GM23338 (cell line): ENCODE data around the gene ONECUT1. TPM values are rescaled to one million over a fixed set of nuclear protein-coding genes. Genes with fewer than 3 reads are reported as not detected.
"Not testable (repeated sequence)": the region's sequence is repeated elsewhere in the genome, so short reads cannot be mapped to it uniquely, and the experiment has no call there.

Experiments used
- ATAC-seq: fragments of 200-7000 bp; cut with Tn5 transposase; 3 replicates; pipeline ENCODE4 v1.9.1; 2020
- DNase-seq: peaks from one replicate; pipeline ENCODE4 v3.0.0-alpha.2; 2015; ENCODE audit warnings: low spot score
- H2AFZ ChIP-seq: fragments of 200-600 bp; sonication (generic); 2 replicates; pipeline ENCODE4 v1.8.0; 2016; ENCODE audit warnings: antibody characterized with exemption, mild to moderate bottlenecking, moderate library complexity
- H3F3A ChIP-seq: fragments of 200-600 bp; sonication (generic); replicated peaks from 2 replicates; pipeline ENCODE4 v1.8.0; 2017; ENCODE audit warnings: antibody characterized with exemption, mixed run types, low read depth
- H3K27ac ChIP-seq: fragments of 200-600 bp; sonication (generic); 2 replicates; pipeline ENCODE4 v1.6.1; 2016; ENCODE audit warnings: low read depth
- H3K27me3 ChIP-seq: fragments of 200-600 bp; sonication (generic); 2 replicates; pipeline ENCODE4 v1.8.0; 2016; ENCODE audit warnings: mild to moderate bottlenecking, mixed run types, moderate library complexity; ENCODE audit not compliant: insufficient read depth
- H3K36me3 ChIP-seq: fragments of 200-600 bp; sonication (generic); 2 replicates; pipeline ENCODE4 v1.8.0; 2016; ENCODE audit warnings: mild to moderate bottlenecking; ENCODE audit not compliant: insufficient read depth
- H3K4me1 ChIP-seq: fragments of 200-600 bp; sonication (generic); 2 replicates; pipeline ENCODE4 v1.8.0; 2016; ENCODE audit warnings: mild to moderate bottlenecking, moderate library complexity; ENCODE audit not compliant: insufficient read depth
- H3K4me2 ChIP-seq: fragments of 200-600 bp; sonication (generic); 2 replicates; pipeline ENCODE4 v1.7.1; 2017; ENCODE audit warnings: mixed run types
- H3K4me3 ChIP-seq: fragments of 200-600 bp; sonication (generic); 2 replicates; pipeline ENCODE4 v1.6.1; 2016; ENCODE audit warnings: mixed run types
- H3K79me2 ChIP-seq: fragments of 200-600 bp; sonication (generic); replicated peaks from 2 replicates; pipeline ENCODE4 v1.8.0; 2017; ENCODE audit warnings: mild to moderate bottlenecking; ENCODE audit not compliant: insufficient read depth
- H3K9me2 ChIP-seq: fragments of 200-600 bp; sonication (generic); 2 replicates; pipeline ENCODE4 v1.8.0; 2017; ENCODE audit not compliant: insufficient read depth
- H4K20me1 ChIP-seq: fragments of 200-600 bp; sonication (generic); replicated peaks from 2 replicates; pipeline ENCODE4 v1.8.0; 2017; ENCODE audit warnings: mild to moderate bottlenecking; ENCODE audit not compliant: insufficient read depth
- H3K27ac Mint-ChIP-seq: 2 replicates; pipeline ENCODE4 v1.8.0; 2020; ENCODE audit warnings: inconsistent platforms, mild to moderate bottlenecking, moderate library complexity, mixed read lengths
- H3K27me3 Mint-ChIP-seq: 3 replicates; pipeline ENCODE4 v1.8.0; 2022; ENCODE audit warnings: low read depth, mild to moderate bottlenecking, moderate library complexity, mixed read lengths, inconsistent platforms; ENCODE audit not compliant: insufficient read depth, poor library complexity
- H3K36me3 Mint-ChIP-seq: 3 replicates; pipeline ENCODE4 v1.8.0; 2021; ENCODE audit warnings: low read depth, mild to moderate bottlenecking, inconsistent platforms, moderate library complexity, mixed read lengths
- H3K4me1 Mint-ChIP-seq: 3 replicates; pipeline ENCODE4 v1.8.0; 2020; ENCODE audit warnings: mild to moderate bottlenecking, inconsistent platforms, mixed read lengths
- H3K4me3 Mint-ChIP-seq: 3 replicates; pipeline ENCODE4 v1.8.0; 2021; ENCODE audit warnings: moderate library complexity, mild to moderate bottlenecking, inconsistent platforms, mixed read lengths
- H3K9me3 Mint-ChIP-seq: 3 replicates; pipeline ENCODE4 v1.8.0; 2020; ENCODE audit warnings: moderate library complexity, mild to moderate bottlenecking, inconsistent platforms, mixed read lengths
- CREB1 ChIP-seq: fragments of 250-450 bp; sonication (Bioruptor Pico); IDR thresholded peaks from 2 replicates; pipeline ENCODE4 v1.5.0; 2020; ENCODE audit warnings: low read depth, mild to moderate bottlenecking, moderate library complexity
- JUNB ChIP-seq: IDR thresholded peaks from one replicate; pipeline ENCODE4 v1.6.1; 2016; ENCODE audit warnings: antibody characterized with exemption; ENCODE audit not compliant: unreplicated experiment
- NANOG ChIP-seq: IDR thresholded peaks from 2 replicates; pipeline ENCODE4 v1.6.1; 2016; ENCODE audit warnings: antibody characterized with exemption, borderline replicate concordance
- REST ChIP-seq: IDR thresholded peaks from one replicate; pipeline ENCODE4 v1.6.1; 2018; ENCODE audit warnings: antibody characterized with exemption; ENCODE audit not compliant: unreplicated experiment
- STAT1 ChIP-seq: IDR thresholded peaks from one replicate; pipeline ENCODE4 v1.6.1; 2016; ENCODE audit warnings: antibody characterized with exemption; ENCODE audit not compliant: unreplicated experiment
- ZNF114 ChIP-seq: fragments of 250-450 bp; sonication (Bioruptor Pico); IDR thresholded peaks from 2 replicates; pipeline ENCODE4 v1.5.0; 2020; ENCODE audit warnings: mild to moderate bottlenecking, moderate library complexity
- ZNF331 ChIP-seq: fragments of 250-450 bp; sonication (Bioruptor Pico); IDR thresholded peaks from 2 replicates; pipeline ENCODE4 v1.5.0; 2020; ENCODE audit warnings: low read depth, mild to moderate bottlenecking, moderate library complexity
- ZNF462 ChIP-seq: fragments of 250-450 bp; sonication (Bioruptor Pico); IDR thresholded peaks from 2 replicates; pipeline ENCODE4 v1.5.0; 2020; ENCODE audit warnings: mild to moderate bottlenecking, moderate library complexity
- polyA plus RNA-seq: library from polyadenylated mRNA; unstranded; fragments of >200 nt; fragmentation: Nextera tagmentation; extraction: Ambion mirVana; gene quantifications from 2 replicates; pipeline ENCODE4 v1.2.1, GENCODE V29; 2016
- total RNA-seq: library from RNA; depleted of rRNA; stranded (reverse); fragments of >200 nt; shearing (Covaris generic); gene quantifications from 2 replicates; pipeline ENCODE4 v1.2.3, GENCODE V29; 2014
- TF ChIP-seq, protein P1 (sequence below): IDR thresholded peaks from 2 replicates; pipeline ENCODE4 v1.6.1; 2016; ENCODE audit warnings: antibody characterized with exemption

Gene ONECUT1
- total and polyA plus RNA-seq, 2 experiments from 2014 or later, result 4.3 to 9.4 TPM

GRCh38 chr15:52834379-52834778, 44.2 kb upstream of the ONECUT1 start (continued):
- TF ChIP-seq REST, result no peak
- TF ChIP-seq, protein P1, sequence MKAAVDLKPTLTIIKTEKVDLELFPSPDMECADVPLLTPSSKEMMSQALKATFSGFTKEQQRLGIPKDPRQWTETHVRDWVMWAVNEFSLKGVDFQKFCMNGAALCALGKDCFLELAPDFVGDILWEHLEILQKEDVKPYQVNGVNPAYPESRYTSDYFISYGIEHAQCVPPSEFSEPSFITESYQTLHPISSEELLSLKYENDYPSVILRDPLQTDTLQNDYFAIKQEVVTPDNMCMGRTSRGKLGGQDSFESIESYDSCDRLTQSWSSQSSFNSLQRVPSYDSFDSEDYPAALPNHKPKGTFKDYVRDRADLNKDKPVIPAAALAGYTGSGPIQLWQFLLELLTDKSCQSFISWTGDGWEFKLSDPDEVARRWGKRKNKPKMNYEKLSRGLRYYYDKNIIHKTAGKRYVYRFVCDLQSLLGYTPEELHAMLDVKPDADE, result no peak

GRCh38 chr15:52824169-52824942, 34.2 kb upstream of the ONECUT1 start:
- not testable (repeated sequence) for H3K9me2 ChIP-seq, ATAC-seq, H3F3A ChIP-seq, H4K20me1 ChIP-seq, H3K79me2 ChIP-seq, H3K4me3 Mint-ChIP-seq, H3K4me1 ChIP-seq, H3K4me2 ChIP-seq, H3K4me3 ChIP-seq, H3K27me3 Mint-ChIP-seq, H3K27ac Mint-ChIP-seq, DNase-seq, H3K36me3 ChIP-seq, H2AFZ ChIP-seq, H3K27me3 ChIP-seq, H3K27ac ChIP-seq
- Mint-ChIP-seq H3K36me3 (peaks cover 24% of the 10 kb centered on the region), H3K9me3 (peaks cover 38% of the 10 kb centered on the region), H3K4me1 (peaks cover 12% of the 10 kb centered on the region)

- no peak overlapping the region for H3K27ac Mint-ChIP-seq
- no peak for ATAC-seq
- H3K4me2 ChIP-seq, result no peak overlapping the region
- no peak for TF ChIP-seq CREB1
- no peak for TF ChIP-seq ZNF462 (CRISPR knock-in tag)
- no peak for TF ChIP-seq ZNF331 (CRISPR knock-in tag)
- no peak for TF ChIP-seq STAT1
- TF ChIP-seq NANOG, result no peak
- no peak for TF ChIP-seq JUNB
- no peak for TF ChIP-seq ZNF114 (CRISPR knock-in tag)
Measured at GRCh38 chr15:52822475-52822874, 32.3 kb upstream of the ONECUT1 start.

More at GRCh38 chr15:52822475-52822874, 32.3 kb upstream of the ONECUT1 start:
- Histone ChIP-seq H3K9me2 (no peaks in the 10 kb centered on the region), H3K4me1 (no peaks in the 10 kb centered on the region), H4K20me1 (no peaks in the 10 kb centered on the region), H3F3A (no peaks in the 10 kb centered on the region), H3K4me3 (no peak overlapping the region), H3K27me3 (no peaks in the 10 kb centered on the region), H3K79me2 (no peaks in the 10 kb centered on the region), H2AFZ (0 out of 2 replicates have a peak overlapping the region, but pooled peaks have one; percentile 8), H3K27ac (no peak overlapping the region), H3K36me3 (no peaks in the 10 kb centered on the region)
- peaks cover 29% of the 10 kb centered on the region for H3K9me3 Mint-ChIP-seq
- H3K36me3 Mint-ChIP-seq, result peaks cover 24% of the 10 kb centered on the region
- peaks cover 7% of the 10 kb centered on the region for H3K27me3 Mint-ChIP-seq
- DNase-seq, result no peak
- peaks cover 16% of the 10 kb centered on the region for H3K4me1 Mint-ChIP-seq
- H3K4me3 Mint-ChIP-seq, result no peak overlapping the region
